Ecto neural progenitor cell (in vitro differentiated cells): Measurements from ENCODE around the gene CRYBA1.
A peak's percentile ranks its signal among the peaks of the same experiment; 100 is the strongest.
"Not testable (repeated sequence)": the region's sequence is repeated elsewhere in the genome, so short reads cannot be mapped to it uniquely, and the experiment has no call there.

Source experiments
- DNase-seq: peaks from one replicate; pipeline ENCODE4 v3.0.0-alpha.2; 2018; ENCODE audit warnings: low spot score

The CRYBA1 gene

DNA sequence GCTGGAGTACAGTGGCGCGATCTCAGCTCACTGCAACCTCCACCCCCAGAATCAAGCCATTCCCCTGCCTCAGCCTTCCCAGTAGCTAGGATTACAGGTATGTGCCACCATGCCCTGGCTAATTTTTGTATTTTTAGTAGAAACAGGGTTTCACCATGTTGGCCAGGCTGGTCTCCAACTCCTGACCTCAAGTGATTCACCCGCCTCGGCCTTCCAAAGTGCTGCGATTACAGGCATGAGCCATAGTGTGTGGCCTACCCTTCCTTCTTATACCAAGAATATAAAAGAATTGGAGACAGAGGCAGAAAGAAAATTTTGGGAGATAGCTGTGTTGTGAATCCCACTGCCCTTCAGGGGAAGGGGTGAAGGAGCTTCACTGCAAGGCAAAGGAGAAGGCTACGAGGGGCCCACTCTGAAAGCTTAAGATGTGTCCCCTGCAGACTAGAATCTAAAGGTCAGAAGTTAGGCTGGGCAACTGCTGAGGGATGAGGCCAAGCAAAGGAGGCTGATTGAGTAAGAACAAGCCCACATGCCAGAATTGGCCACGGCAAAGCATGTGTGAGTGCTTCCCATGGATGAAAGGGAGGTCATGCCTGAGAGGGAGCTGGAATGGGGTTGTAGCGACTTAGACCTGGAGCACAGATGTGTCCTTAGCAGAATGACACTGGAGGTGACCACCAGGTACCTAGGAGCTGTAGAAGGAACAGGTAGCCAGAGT is 8.4 kb upstream of the CRYBA1 start:
- no peak for DNase-seq

DNA sequence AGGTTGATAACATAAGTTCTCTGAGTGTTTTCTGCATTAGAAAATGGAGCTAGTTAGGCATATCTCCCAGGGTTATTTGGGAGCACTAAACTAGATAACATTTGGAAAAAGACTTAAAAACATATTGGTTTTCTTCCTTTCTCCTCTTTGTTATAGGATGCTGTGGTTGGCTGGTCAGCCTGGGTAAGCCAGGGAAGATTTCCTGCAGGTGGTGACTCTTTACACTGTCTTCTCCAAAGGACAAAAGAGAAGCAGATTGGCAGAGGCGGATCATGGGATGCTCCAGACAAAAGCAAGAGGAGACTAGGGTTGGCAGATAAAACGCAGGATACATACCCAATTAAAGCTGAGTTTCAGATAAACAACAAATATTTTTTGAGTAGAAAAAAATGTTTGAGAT is 6.2 kb upstream of the CRYBA1 start:
- no peak for DNase-seq

DNA sequence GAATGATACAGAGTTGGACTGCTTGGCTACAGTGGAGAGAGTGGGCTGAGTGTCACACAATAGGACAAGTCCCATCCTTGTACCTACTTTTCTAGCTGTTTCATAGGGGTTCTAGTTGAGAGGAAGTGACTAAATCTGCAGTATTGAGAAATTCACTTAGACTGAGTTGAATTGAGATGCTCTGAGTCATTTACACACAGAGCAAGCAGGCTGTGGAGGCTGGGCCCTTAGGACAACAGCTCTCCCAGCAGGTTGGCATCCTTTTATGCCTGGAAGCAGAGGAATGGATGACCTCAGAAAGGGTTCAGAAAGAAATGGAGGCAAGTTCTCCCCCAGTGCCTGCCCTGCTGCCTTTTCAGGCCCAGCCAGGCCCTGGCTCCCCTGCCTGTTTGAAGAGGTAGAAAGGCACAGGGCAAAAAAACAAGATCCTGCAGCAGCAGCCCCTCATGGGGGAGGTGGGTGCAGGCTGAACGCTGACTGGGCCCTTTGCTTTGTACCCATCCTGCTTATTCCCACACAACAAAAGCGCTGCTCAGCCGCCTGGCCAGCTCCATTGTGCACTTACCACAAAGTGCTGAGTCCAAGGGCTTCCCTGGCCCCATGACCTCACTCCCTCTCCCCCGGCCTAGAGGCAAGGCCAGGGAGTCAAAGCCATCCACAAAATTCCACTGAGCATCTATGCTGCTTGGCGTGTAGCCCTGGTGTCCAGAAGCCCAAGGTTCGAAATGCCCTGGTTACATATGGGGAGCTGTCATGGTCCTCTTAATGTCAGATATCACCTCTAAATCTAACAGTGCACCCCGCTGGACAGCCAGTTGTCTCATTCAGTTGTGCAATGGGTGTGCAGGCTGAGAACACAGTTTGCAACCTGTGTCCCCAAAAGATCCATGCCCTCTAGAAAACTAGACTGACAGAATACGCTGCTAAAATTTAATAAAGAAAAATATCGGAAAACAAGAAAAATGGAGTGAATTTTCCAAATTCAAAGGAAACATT is 5.4 kb upstream of the CRYBA1 start:
- DNase-seq, result peak; percentile 79

DNA sequence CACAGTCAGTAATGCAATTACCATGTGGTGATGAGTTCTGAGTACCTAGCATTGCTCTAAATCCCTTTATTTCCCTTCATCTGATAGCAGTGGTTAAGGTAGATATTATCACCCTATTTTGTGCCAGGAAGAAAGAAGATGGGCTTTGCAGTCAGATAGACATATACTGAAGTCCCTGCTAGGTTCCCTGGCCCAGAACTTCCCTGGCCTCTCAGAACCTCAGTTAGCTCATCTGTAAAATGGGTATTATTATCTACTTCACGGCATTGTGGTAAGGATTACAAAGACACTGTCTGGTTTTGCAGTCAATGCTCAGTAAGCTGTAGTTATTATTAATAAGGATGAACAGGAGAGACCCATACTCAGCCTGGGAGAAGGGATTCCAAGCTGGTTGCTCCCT is 4.6 kb upstream of the CRYBA1 start:
- no peak for DNase-seq

DNA sequence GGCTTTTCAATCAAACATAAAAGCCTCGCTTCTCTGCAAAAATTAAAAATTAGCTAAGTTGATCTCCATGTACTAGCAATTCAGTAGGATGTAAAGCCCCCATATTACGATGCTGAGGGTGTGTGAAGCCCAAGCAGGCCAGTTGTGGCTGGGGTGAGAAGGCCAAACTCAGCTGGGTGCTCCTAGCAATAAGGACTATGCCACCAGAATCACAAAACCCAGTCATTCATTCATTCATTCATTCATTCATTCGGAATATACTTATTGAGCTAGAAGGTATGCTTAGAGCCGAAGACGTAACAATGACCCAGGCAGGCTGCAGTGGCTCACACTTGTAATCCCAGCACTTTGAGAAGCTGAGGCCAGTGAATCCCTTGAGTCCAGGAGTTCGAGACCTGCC is 3.9 kb upstream of the CRYBA1 start:
- no peak for DNase-seq

DNA sequence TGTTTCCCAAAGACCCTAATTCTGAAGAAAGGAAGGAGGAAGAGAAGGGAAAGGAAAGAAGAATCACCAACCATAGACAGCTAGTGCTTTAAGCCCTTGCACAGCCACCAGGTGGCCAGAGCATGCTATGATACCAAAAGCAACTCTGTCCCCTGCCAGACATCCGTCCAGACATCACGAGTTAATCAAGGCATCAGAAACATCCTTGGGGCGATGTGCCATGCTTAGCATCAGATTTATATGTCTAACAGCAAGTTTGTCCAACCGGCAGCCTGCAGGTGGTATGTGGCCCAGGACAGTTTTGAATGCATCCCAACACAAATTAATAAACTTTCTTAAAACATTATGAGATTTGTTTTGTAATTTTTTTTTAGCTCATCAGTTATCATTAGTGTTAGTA is 2.9 kb upstream of the CRYBA1 start:
- no peak for DNase-seq

DNA sequence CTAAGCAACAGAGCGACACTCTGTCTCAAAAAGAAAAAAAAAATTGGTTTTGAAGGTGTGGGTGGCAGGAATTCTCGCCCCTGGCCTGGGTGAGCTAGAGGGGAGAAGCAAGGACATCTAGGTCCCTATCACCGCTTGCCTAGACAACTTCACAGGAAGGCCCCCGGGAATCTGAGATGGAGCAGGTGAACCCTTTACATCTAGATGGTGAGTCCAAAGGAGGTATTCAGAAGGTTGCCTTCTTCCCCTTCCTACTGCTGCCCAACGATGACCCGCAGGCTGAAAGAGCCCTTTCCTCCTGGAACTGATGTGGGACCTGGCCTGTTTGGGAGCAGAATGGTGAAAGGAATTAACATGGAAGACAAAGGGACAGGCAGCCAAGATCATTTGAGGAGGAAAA is 1.3 kb upstream of the CRYBA1 start:
- DNase-seq, result no peak

DNA sequence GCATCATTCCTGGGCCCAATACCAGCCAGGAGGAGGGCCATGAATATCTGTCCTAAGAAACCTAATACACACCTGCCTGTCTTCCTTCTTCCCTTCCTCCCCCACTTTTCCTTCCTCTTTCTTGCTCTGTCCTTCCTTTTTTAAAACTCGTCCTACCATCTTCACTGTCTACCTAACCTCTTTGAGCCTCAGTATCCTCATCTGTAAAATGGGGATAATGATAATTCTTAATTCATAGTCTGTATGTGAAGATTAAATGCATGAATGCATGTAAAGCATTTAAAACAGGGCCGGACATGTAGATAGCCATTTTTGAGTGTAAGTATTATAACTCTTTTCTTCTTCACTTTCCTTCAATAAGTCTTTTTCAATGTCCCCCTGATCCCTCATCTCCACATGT is 560 bp downstream of the CRYBA1 start:
- DNase-seq, result no peak

DNA sequence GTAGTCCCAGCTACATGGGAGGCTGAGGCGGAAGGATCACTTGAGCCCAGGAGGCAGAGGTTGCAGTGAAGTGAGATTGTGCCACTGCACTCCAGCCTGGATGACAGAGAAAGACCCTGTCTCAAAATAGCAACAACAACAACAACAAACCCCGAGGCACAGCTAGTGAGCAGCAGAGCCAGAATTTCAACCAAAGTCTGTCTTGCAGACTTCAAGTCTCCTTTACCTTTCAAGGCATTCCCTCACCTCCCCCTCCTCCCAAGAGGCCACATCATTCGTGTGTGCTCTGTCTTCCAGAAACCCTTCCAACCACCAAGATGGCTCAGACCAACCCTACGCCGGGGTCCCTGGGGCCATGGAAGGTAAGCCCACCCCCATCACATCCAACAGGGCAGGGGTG is 2.2 kb downstream of the CRYBA1 start:
- no peak for DNase-seq

DNA sequence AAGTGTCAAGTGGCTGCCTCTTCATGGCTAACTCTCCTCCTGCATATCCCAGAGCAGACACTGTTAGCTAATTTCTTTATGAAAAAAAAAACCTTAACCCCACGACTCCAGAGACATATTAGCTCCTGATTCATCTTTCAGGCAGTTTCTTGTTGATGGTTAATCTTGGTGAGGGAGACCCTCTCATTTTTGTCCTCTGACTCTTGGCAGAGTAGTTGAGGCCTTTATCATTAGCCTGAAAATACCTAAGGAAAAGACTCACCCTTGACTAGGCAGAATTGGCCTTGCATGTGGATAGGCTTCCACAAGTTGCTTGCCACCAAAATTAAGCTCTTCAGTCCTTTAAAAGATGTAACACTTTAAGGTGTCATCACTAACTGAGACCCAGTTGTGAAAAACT is 4.0 kb downstream of the CRYBA1 start:
- no peak for DNase-seq

DNA sequence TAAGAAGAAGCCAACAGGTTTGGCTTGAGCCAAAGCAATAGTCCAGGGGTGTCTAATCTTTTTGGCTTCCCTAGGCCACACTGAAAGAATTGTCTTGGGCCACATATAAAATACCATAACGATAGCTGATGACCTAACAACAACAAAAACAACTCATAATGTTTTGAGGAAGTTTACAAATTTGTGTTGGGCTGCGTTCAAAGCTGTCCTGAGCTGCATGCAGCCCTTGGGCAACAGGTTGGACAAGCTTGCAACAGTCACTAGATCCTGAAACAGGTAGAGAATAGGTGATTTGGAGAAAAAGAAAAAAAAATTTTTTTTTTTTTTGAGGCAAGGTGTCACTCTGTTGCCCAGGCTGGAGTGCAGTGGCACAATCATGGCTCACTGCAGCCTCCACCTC is 4.5 kb downstream of the CRYBA1 start:
- DNase-seq, result no peak

DNA sequence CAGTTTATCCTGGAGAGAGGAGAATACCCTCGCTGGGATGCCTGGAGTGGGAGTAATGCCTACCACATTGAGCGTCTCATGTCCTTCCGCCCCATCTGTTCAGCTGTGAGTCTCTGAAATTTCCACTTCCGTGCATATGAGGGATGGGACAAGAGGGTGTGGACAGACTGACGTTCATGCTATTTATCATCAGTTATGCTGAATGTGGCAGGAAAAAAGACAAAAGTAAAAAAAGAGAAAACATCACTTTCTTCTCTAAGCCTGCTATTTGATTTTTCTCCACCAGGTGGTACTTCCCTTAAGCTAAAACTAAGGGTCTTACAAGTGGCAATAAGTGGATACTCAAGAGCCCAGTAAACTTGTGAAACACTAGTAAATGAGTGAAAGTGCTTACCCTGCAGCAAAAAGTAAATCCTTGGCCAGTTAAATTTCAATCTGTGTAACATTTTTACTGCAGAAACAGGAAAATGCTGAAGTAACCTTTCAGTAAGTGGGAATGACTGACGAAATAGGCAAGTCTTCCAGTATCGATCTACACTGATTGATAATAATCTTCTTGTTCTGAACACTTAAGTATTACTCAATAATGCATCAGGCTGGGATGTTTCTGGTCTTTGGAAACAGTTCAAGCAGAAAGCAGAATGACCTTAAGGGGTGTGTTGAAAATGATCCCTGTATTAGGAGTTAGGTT is 5.6 kb downstream of the CRYBA1 start:
- DNase-seq, result no peak

DNA sequence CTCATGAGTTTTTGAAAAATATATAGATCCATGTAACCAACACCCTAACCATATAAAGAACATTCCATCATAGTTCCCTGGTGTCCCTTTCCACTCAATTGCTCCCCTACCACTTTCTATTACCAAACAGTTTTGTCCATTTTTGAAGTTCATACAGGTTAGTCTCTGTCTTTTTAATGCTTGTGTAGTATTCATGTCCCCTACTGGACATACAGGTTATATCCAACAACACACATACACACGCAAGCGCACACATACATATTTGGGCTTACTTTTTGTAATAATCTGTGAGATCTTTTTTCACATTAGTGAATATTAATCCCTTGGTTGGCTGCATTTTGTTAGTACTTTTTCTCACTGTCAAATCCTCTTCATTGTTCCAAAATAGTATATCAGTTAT is 6.4 kb downstream of the CRYBA1 start:
- DNase-seq, result no peak

DNA sequence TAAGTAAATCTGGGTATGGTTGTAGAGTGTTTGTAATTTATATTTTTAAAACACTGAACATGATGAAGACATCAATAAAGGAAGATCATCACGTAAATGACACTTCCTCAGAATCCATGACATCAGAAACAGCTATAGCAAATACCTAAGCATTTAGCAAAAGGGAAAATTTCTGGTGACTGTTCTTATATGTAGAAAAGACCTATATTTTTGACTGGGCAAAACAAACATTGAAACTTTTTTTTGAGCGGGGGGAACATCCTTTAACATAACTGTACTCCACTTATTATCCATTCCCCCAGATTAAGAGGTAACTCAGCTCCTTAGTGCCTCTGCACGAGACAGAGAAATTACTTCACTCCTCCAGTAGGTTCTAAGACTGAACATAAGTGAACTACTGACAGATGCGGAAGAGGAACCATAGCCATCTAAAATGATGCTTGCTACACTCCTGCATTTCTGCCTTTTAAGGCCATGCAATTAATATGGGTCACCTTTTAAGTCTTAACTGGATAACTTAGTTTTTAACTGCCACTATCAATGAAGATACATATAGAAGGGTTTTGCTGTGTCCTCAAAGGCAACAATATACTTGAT is 9.4 kb downstream of the CRYBA1 start:
- DNase-seq, result no peak

DNA sequence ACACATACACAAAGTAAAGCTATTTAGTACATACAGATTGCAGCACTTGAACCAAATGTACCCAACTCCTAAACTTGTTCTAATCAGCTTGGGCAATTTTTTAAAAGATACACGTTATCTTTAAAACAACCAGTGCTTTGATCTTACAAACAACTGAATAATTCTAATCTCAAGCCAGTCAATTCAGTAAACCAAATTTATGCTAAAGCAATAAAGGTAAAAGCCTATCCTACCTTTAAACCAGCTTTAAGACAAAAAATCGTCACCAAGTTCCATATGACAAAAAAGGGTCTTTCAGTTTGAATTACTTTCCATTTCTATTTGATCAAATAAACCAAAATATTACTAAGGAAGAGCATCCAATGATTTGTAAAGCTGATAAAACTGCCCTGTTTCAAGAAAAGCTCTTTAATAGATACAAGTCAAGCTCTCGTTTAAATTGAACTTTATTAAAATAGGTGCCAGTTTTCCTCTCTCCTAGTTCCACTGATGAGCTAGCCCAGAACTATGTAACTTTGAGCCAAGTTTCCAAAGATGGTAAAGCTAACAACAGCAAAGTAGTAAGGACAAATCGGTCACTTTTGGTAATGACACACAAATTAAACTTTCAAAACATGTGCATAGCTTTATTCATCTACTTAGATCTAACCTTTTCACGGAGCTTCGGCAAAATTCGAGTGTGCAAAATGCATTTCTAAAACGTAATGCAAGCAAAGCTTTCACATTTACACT is 10.2 kb downstream of the CRYBA1 start:
- no peak for DNase-seq

DNA sequence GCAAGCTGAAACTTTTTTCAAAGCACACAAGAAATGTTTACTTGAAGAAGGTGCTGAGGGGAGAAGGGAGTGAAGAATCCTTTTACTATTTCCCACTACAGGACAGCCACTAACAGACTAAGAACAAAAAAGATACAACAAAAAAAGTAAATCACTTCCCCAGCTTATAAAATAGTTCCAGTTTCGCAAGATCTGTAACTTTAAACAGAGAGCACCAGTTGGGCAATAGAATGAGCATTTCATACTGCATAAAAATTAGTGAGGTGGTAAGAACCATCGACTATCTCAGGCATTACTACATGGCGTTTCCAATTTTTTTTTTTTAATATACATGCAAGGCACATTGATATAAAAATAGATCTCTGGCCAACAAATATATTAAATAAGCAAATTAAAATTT is 11.1 kb downstream of the CRYBA1 start:
- no peak for DNase-seq

DNA sequence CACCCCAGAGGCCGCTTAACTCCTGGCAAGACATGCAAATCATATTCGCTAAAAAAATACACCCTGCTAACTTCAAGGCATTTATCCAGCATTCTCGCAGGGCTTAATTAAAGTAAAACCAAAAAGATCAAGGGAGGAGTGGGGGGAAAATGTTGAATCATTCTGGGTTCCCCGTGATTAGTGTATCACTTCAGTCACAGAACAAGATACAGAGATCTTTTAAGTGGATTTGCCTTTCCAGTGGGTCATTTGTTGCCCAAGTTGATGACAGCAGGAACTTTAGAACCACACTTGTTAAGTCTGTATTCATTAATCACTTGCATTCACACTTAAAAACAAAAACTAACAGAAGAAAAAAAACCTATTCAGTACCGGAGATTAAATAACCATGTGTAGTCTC is 17.3 kb downstream of the CRYBA1 start:
- no peak for DNase-seq

DNA sequence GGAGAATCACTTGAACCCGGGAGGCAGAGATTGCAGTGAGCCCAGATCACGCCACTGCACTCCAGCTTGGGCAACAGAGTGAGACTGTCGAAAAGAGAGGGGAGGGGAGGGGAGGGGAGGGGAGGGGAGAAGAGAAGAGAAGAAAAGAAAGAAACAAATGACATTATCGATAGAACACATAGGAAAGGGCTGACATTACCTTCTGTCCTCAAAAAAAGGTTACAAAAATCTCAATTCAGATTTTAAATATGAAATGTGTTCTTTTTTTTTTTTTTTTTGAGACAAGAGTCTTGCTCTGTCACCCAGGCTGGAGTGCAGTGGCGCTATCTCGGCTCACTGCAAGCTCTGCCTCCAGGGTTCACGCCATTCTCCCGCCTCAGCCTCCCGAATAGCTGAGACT is 25.3 kb downstream of the CRYBA1 start:
- not testable (repeated sequence) for DNase-seq

DNA sequence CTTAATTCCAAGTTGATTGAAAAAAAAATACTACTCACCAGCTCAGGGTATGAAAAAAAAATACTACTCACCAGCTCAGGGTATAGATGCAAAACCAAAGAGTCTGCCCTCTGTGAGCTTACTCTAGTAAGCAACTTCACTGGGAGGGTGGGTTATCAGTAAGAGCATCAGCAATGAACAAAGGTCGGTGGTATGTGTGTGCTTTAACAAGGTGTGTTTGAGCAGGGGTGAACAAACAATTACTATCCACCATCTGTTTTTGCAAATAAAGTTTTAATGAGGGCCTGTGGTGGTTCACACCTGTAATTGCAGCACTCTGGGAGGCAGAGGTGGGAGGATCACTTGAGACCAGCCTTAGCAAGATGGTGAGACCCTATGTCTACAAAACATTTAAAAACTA is 27.3 kb downstream of the CRYBA1 start:
- DNase-seq, result no peak

DNA sequence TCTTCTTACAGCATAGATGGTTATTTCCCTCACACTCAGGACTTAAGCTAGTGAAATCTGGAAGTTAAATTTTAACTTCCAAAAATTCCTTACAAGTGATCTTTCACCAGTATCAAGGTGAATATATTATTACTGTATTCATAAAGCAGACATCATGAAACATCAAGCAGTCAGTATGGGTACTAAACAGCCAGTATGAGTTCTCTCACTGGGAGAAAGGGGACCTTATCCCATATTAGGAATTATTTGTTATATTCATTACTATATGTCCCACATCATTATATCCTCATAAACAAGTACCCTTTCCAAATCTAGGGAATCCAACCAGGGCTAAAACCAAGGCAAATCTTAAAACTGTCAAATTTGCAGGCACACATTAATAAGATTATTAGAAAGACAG is 32.0 kb downstream of the CRYBA1 start:
- no peak for DNase-seq

DNA sequence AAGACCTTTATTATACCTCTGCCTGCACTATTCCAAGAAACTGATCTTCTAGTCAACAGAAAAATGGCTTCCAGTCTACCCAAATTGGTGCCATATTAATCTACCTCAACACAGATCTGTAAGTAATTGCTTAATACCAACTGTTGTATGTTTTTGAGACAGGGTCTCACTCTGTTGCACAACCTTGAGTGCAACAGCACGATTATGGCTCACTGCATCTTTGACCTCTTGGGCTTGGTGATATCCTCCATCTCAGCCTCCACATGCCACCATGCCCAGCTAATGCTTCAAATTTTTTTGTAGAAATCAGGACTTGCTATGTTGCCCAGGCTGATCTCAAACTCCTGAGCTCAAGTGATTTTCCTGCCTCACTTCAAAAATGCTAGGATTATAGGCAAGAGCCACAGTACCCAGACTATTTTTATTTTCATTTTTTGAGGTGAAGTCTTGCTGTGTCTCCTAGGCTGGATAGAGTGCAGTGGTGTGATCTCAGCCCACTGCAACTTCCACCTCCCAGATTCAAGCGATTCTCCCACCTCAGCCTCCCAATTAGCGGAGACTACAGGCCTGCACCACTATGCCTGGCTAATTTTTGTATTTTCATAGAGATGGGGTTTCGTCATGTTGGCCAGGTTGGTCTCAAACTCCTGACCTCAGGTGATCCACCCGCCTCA is 32.9 kb downstream of the CRYBA1 start:
- DNase-seq, result no peak
